Tibial artery (tissue), 4 donors: Measurements from ENCODE around the gene ART3.

Source experiments
- DNase-seq, 2 donors: peaks; one replicate each; pipeline ENCODE4 v3.0.0-alpha.2; 2019
- H3K27ac ChIP-seq, 2 donors: fragments of 200-600 bp; sonication (generic) in 1 of 2; 1 replicate in 1 of 2; 2 replicates in 1 of 2; pipeline ENCODE4 v1.5.1; 2018 to 2019; ENCODE audit warnings: mild to moderate bottlenecking in 1 of 2
- H3K27me3 ChIP-seq, 2 donors: fragments of 200-600 bp; sonication (generic) in 1 of 2; one replicate each; pipeline versions ENCODE4 v1.5.1 to v1.6.0; 2016 to 2019
- H3K36me3 ChIP-seq, 3 donors: fragments of 200-600 bp; sonication (generic) in 2 of 3; one replicate each; pipeline ENCODE4 v1.5.1; 2016 to 2019; ENCODE audit warnings: mild to moderate bottlenecking in 2 of 3
- H3K4me1 ChIP-seq, 4 donors: fragments of 200-600 bp; sonication (generic) in 2 of 4; 1 replicate in 3 of 4; 2 replicates in 1 of 4; pipeline ENCODE4 v1.5.1; 2016 to 2019
- H3K4me3 ChIP-seq, 2 donors: fragments of 200-600 bp; sonication (generic) in 1 of 2; 1 replicate in 1 of 2; 2 replicates in 1 of 2; pipeline ENCODE4 v1.5.1; 2018 to 2019; ENCODE audit warnings: mild to moderate bottlenecking in 2 of 2
- H3K9me3 ChIP-seq, 3 donors: fragments of 200-600 bp; sonication (generic) in 1 of 3; one replicate each; pipeline ENCODE4 v1.5.1; 2016 to 2019
- intact Hi-C: fragments of 100-400 bp; cut with DNase I; formaldehyde crosslinking; loops from one replicate; pipeline ENCODE4 v1.15.0; 2023; ENCODE audit warnings: low total_unique reads
- TF ChIP-seq, protein P1 (sequence below), 2 experiments: fragments of 200-600 bp in 1 of 2; fragments of 450-650 bp in 1 of 2; IDR thresholded peaks; one replicate each; pipeline ENCODE4 v1.5.1; 2017 to 2019; ENCODE audit warnings: antibody characterized with exemption in 2 of 2, mild to moderate bottlenecking in 1 of 2, moderate library complexity in 1 of 2

ART3 gene

GRCh38 chr4:76127754-76128153 is 53.2 kb downstream of the ART3 start:
- Histone ChIP-seq H3K36me3 (peaks cover 26 to 53% (median 40%) of the 10 kb centered on the region in 3 donors), H3K9me3 (no peaks in the 10 kb centered on the region), H3K4me1 (no peaks in the 10 kb centered on the region), H3K4me3 (no peak overlapping the region), H3K27me3 (no peaks in the 10 kb centered on the region), H3K27ac (no peak overlapping the region)
- TF ChIP-seq, protein P1, sequence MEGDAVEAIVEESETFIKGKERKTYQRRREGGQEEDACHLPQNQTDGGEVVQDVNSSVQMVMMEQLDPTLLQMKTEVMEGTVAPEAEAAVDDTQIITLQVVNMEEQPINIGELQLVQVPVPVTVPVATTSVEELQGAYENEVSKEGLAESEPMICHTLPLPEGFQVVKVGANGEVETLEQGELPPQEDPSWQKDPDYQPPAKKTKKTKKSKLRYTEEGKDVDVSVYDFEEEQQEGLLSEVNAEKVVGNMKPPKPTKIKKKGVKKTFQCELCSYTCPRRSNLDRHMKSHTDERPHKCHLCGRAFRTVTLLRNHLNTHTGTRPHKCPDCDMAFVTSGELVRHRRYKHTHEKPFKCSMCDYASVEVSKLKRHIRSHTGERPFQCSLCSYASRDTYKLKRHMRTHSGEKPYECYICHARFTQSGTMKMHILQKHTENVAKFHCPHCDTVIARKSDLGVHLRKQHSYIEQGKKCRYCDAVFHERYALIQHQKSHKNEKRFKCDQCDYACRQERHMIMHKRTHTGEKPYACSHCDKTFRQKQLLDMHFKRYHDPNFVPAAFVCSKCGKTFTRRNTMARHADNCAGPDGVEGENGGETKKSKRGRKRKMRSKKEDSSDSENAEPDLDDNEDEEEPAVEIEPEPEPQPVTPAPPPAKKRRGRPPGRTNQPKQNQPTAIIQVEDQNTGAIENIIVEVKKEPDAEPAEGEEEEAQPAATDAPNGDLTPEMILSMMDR (IDR thresholded peaks at IDR 0.05) = no peak
- intact Hi-C loops = no loop called here
- DNase-seq = no peak

- Histone ChIP-seq H3K4me1 (peaks cover 0 to 13% (median 4%) of the 10 kb centered on the region in 4 donors), H3K27ac (no peak overlapping the region), H3K27me3 (no peaks in the 10 kb centered on the region), H3K9me3 (no peaks in the 10 kb centered on the region), H3K4me3 (no peak overlapping the region), H3K36me3 (peaks cover 8 to 68% (median 49%) of the 10 kb centered on the region in 3 donors)
- no peak for DNase-seq
- intact Hi-C loops = loop anchor here (10.0 kb wide), 1 partner anchor 146 kb away; the partner anchor contains the start of gene SDAD1
- TF ChIP-seq, protein P1 (IDR thresholded peaks at IDR 0.05) = no peak
These were observed 66.7 kb downstream of the ART3 start for GRCh38 chr4:76141241-76141640.

GRCh38 chr4:76144546-76144945 is 70.0 kb downstream of the ART3 start:
- H3K4me3 ChIP-seq = no peak overlapping the region

GRCh38 chr4:76147454-76148141 is 73.1 kb downstream of the ART3 start:
- peak overlapping the region; percentile 89 to 93 for H3K27ac ChIP-seq
- H3K4me1 ChIP-seq = peaks cover 0 to 34% (median 19%) of the 10 kb centered on the region in 4 donors
- H3K9me3 ChIP-seq = no peaks in the 10 kb centered on the region
- DNase-seq = peak; percentile 41 to 72
- H3K36me3 ChIP-seq = peaks cover 0 to 14% (median 9%) of the 10 kb centered on the region in 3 donors
- TF ChIP-seq, protein P1 (IDR thresholded peaks at IDR 0.05) = no peak
- H3K4me3 ChIP-seq = peak overlapping the region; percentile 80 to 86
- H3K27me3 ChIP-seq = no peaks in the 10 kb centered on the region
- intact Hi-C loops = loop anchor here (2.0 to 10.0 kb wide), 2 partner anchors 65 to 153 kb away; partner anchors contain the start of genes SCARB2 and SDAD1

More at GRCh38 chr4:76144546-76144945, 70.0 kb downstream of the ART3 start:
- Histone ChIP-seq H3K27me3 (no peaks in the 10 kb centered on the region), H3K36me3 (peaks cover 8 to 35% (median 33%) of the 10 kb centered on the region in 3 donors), H3K27ac (no peak overlapping the region), H3K9me3 (no peaks in the 10 kb centered on the region), H3K4me1 (peaks cover 0 to 33% (median 18%) of the 10 kb centered on the region in 4 donors)
- DNase-seq = no peak
- TF ChIP-seq, protein P1 (IDR thresholded peaks at IDR 0.05) = no peak
- intact Hi-C loops = loop anchor here (10.0 kb wide), 1 partner anchor 150 kb away; the partner anchor contains the start of gene SDAD1

- Histone ChIP-seq H3K27ac (peak within 1 kb of the TSS; percentile 89 to 93), H3K4me3 (peak within 1 kb of the TSS; percentile 80 to 86), H3K4me1 (peaks cover 0 to 34% (median 19%) of the 10 kb centered on the region in 4 donors), H3K27me3 (no peaks in the 10 kb centered on the region), H3K36me3 (peaks cover 0 to 8% (median 6%) of the 10 kb centered on the region in 3 donors), H3K9me3 (no peaks in the 10 kb centered on the region)
- intact Hi-C loops = loop anchor here (10.0 kb wide), 1 partner anchor 154 kb away; the partner anchor contains the start of gene SDAD1
- TF ChIP-seq, protein P1 (IDR thresholded peaks at IDR 0.05) = no peak
- peak; percentile 95 to 96 for DNase-seq
These were observed 73.8 kb downstream of the ART3 start, which contains the start of gene NUP54 for GRCh38 chr4:76148142-76148865. TSS of gene NUP54 (minus strand) at chr4:76148397. CDS start at chr4:76148374, 23 bp downstream.
